Hepatocyte (in vitro differentiated cells): ENCODE data around the gene ATF6.

Source experiments
- CTCF ChIP-seq: fragments of 200-600 bp; sonication (generic); IDR thresholded peaks from 2 replicates; pipeline ENCODE4 v1.5.1; 2016; ENCODE audit warnings: antibody characterized with exemption, mild to moderate bottlenecking; ENCODE audit not compliant: poor library complexity
- EZH2 ChIP-seq: fragments of 200-600 bp; sonication (generic); IDR thresholded peaks from 2 replicates; pipeline ENCODE4 v1.6.1; 2016; ENCODE audit warnings: antibody characterized with exemption, mild to moderate bottlenecking, borderline replicate concordance
- EZH2phosphoT487 ChIP-seq: fragments of 200-600 bp; sonication (generic); IDR thresholded peaks from one replicate; pipeline ENCODE4 v1.6.1; 2018; ENCODE audit warnings: antibody characterized with exemption, mild to moderate bottlenecking, low read depth, moderate library complexity; ENCODE audit not compliant: unreplicated experiment, severe bottlenecking

GRCh38 chr1:162008799-162009198 is 242.7 kb downstream of the ATF6 start:
- TF ChIP-seq CTCF (no peak), EZH2 (no peak), EZH2phosphoT487 (no peak)
